ENCODE measurements around the gene FYCO1.

GRCh38 chr3:46030626-46031025 is 35.0 kb upstream of the FYCO1 start:
- TF ChIP-seq CTCF (IDR thresholded peaks at IDR 0.05; ENCODE audit: low read depth, low read length) (no peak), EZH2phosphoT487 (IDR thresholded peaks at IDR 0.05; ENCODE audit: low read depth) (no peak)
